ENCODE results near the gene ATP23.

Gene ATP23

DNA sequence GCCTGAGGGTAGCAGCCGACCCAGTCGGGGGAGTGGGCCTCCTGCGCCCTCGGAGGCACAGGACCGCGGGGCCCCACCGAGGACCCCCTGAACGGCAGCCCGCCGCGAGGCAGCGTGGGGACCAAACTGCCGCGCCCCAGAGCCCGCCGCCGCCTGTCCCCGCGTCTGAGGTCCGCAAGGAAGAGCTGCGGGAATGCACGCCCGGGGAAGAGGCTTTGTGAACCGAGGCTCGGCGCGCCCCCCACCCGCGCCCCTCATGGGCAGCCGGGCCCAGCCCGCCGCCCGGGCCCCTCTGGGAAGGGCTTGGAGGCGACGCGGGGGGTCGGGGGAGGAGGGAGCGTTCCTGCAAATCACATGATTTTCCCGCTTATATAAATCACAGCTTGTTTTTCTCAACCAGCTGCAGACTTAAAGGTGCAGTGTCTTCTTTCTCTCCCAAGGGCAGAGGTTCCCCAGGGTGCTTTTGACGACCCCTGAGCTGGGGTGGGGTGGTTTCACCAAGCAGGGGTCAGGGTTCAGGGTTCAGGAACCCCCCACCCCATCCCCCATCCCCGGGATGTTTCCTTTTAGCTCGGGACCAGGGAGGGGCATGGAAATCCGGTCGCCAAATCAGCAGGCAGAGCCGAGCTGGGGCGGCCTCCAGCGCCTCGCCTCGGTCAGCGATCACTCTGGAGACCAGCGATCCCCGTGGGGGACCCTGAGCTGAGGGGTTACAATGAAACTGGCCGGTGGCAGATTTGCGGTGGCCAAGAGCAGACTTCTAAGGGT, 44.7 kb upstream of the ATP23 start:
- peak overlapping the region; percentile 77 for H3K4me2 ChIP-seq (ENCODE audit: insufficient read depth, low read length, poor library complexity, severe bottlenecking)
- no peaks in the 10 kb centered on the region for H3K9me3 ChIP-seq (replicated peaks in 1 of 2; ENCODE audit: control insufficient read depth in 2 of 2, insufficient read depth in 1 of 2, low read depth in 1 of 2, low read length in 2 of 2)
- H2BK5ac ChIP-seq (ENCODE audit: low read length) = no peak overlapping the region
- peak overlapping the region; percentile 95 for H3K18ac ChIP-seq (ENCODE audit: low read length)
- peak overlapping the region; percentile 47 for H4K91ac ChIP-seq (ENCODE audit: low read depth, low read length, poor library complexity)
- peaks cover 24 to 53% of the 10 kb centered on the region in 2 donors for H3K4me1 ChIP-seq (ENCODE audit: control insufficient read depth in 2 of 2, insufficient read depth in 1 of 2, low read depth in 1 of 2, low read length in 2 of 2)
- peak overlapping the region; percentile 78 for H2AK5ac ChIP-seq (ENCODE audit: low read depth, low read length)
- peak overlapping the region; percentile 92 for H2BK12ac ChIP-seq (ENCODE audit: low read length)
- no peaks in the 10 kb centered on the region for H3K79me1 ChIP-seq (ENCODE audit: low read depth, low read length)
- no peak overlapping the region for H3K23ac ChIP-seq (ENCODE audit: low read depth, low read length, poor library complexity)
- no peaks in the 10 kb centered on the region for H3K36me3 ChIP-seq (replicated peaks in 1 of 2; ENCODE audit: control insufficient read depth in 2 of 2, insufficient read depth in 2 of 2, low read length in 2 of 2)
- H2BK15ac ChIP-seq (ENCODE audit: low read length) = peak overlapping the region; percentile 11
- H3K4me3 ChIP-seq (ENCODE audit: low read length in 2 of 2) = peak overlapping the region; percentile 3 to 13
- H3K27ac ChIP-seq (replicated peaks; ENCODE audit: low read length) = no peak overlapping the region
- H2AFZ ChIP-seq (ENCODE audit: low read length) = peak overlapping the region; percentile 85
- no peak overlapping the region for H3K14ac ChIP-seq (ENCODE audit: low read length)
- no peaks in the 10 kb centered on the region for H3K27me3 ChIP-seq (ENCODE audit: control insufficient read depth in 3 of 3, insufficient read depth in 3 of 3, low read depth in 1 of 3, low read length in 3 of 3)
- no peak overlapping the region for H4K8ac ChIP-seq (ENCODE audit: low read depth, low read length)
- DNase-seq (ENCODE audit: low spot score) = peak; percentile 40
- H3K4ac ChIP-seq (ENCODE audit: low read length) = peak overlapping the region; percentile 30
- WGBS, 2 donors (ENCODE audit: extremely low coverage in 2 of 2, insufficient read length in 2 of 2, insufficient replicate concordance in 1 of 2) = no CpG with 5 or more reads among the region's 54 CpGs
- peak overlapping the region; percentile 18 for H3K9ac ChIP-seq (ENCODE audit: low read depth, low read length, poor library complexity)
- no peak overlapping the region for H2BK120ac ChIP-seq (ENCODE audit: low read depth, low read length)

GRCh38 chr12:57897286-57897974, 43.9 kb upstream of the ATP23 start:
- peak overlapping the region; percentile 77 for H3K4me2 ChIP-seq (ENCODE audit: insufficient read depth, low read length, poor library complexity, severe bottlenecking)
- H3K27me3 ChIP-seq (ENCODE audit: control insufficient read depth in 3 of 3, insufficient read depth in 3 of 3, low read depth in 1 of 3, low read length in 3 of 3) = no peaks in the 10 kb centered on the region
- peak overlapping the region; percentile 81 for H3K4ac ChIP-seq (ENCODE audit: low read length)
- H3K36me3 ChIP-seq (replicated peaks in 1 of 2; ENCODE audit: control insufficient read depth in 2 of 2, insufficient read depth in 2 of 2, low read length in 2 of 2) = no peaks in the 10 kb centered on the region
- no peaks in the 10 kb centered on the region for H3K79me1 ChIP-seq (ENCODE audit: low read depth, low read length)
- WGBS, 2 donors (ENCODE audit: extremely low coverage in 2 of 2, insufficient read length in 2 of 2, insufficient replicate concordance in 1 of 2) = no CpG with 5 or more reads among the region's 10 CpGs
- no peak overlapping the region for H2BK120ac ChIP-seq (ENCODE audit: low read depth, low read length)
- DNase-seq (ENCODE audit: low spot score) = no peak
- no peak overlapping the region for H4K8ac ChIP-seq (ENCODE audit: low read depth, low read length)
- no peak overlapping the region for H2BK15ac ChIP-seq (ENCODE audit: low read length)
- no peak overlapping the region for H2BK5ac ChIP-seq (ENCODE audit: low read length)
- no peak overlapping the region for H3K27ac ChIP-seq (replicated peaks; ENCODE audit: low read length)
- H3K14ac ChIP-seq (ENCODE audit: low read length) = no peak overlapping the region
- H3K4me1 ChIP-seq (ENCODE audit: control insufficient read depth in 2 of 2, insufficient read depth in 1 of 2, low read depth in 1 of 2, low read length in 2 of 2) = peaks cover 24 to 55% of the 10 kb centered on the region in 2 donors
- peak overlapping the region; percentile 94 for H2BK12ac ChIP-seq (ENCODE audit: low read length)
- H3K9ac ChIP-seq (ENCODE audit: low read depth, low read length, poor library complexity) = no peak overlapping the region
- H3K18ac ChIP-seq (ENCODE audit: low read length) = peak overlapping the region; percentile 90
- peak overlapping the region in 1 of 2 donors; percentile 3 for H3K4me3 ChIP-seq (ENCODE audit: low read length in 2 of 2)
- peak overlapping the region; percentile 6 for H2AK5ac ChIP-seq (ENCODE audit: low read depth, low read length)
- H4K91ac ChIP-seq (ENCODE audit: low read depth, low read length, poor library complexity) = no peak overlapping the region
- peak overlapping the region; percentile 85 for H2AFZ ChIP-seq (ENCODE audit: low read length)
- no peaks in the 10 kb centered on the region for H3K9me3 ChIP-seq (replicated peaks in 1 of 2; ENCODE audit: control insufficient read depth in 2 of 2, insufficient read depth in 1 of 2, low read depth in 1 of 2, low read length in 2 of 2)
- no peak overlapping the region for H3K23ac ChIP-seq (ENCODE audit: low read depth, low read length, poor library complexity)

DNA sequence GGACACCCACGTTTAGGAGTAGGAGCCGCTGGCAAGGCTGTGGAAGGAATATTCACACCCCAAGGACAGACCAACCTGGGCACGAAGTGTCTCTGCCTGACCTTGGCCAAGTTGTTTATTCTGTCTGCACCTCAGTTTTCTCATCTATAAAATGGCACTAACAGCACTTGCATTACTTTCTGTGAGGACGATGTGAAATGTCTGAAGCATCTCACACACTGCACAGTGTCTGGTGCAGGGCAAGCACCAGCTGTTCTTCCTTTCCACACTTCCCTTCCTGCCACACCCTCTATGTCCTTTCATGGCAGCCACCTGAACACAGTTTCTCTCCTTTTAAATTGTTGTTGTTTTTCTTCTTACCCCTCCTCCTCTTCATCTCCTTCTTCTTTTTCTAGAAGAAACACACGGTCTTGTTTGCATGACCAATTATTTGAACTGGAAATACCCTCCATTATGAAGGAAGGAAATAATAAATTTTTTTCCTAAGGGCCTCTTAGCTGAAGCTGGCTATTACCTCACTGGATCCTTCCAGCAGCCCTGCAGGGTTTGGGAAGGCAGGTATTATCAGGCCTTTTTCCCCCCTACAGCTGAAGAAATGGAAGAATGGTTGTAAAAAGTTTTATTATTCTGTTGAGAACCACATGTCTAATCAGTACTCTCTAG, 42.9 kb upstream of the ATP23 start:
- no peak overlapping the region for H3K14ac ChIP-seq (ENCODE audit: low read length)
- H4K8ac ChIP-seq (ENCODE audit: low read depth, low read length) = no peak overlapping the region
- H2AFZ ChIP-seq (ENCODE audit: low read length) = no peak overlapping the region
- H3K79me1 ChIP-seq (ENCODE audit: low read depth, low read length) = no peaks in the 10 kb centered on the region
- no peak overlapping the region for H2BK12ac ChIP-seq (ENCODE audit: low read length)
- peaks cover 0 to 2% of the 10 kb centered on the region in 2 donors for H3K9me3 ChIP-seq (replicated peaks in 1 of 2; ENCODE audit: control insufficient read depth in 2 of 2, insufficient read depth in 1 of 2, low read depth in 1 of 2, low read length in 2 of 2)
- no peak overlapping the region for H3K4me3 ChIP-seq (ENCODE audit: low read length in 2 of 2)
- DNase-seq (ENCODE audit: low spot score) = no peak
- H2BK5ac ChIP-seq (ENCODE audit: low read length) = no peak overlapping the region
- no peak overlapping the region for H3K4me2 ChIP-seq (ENCODE audit: insufficient read depth, low read length, poor library complexity, severe bottlenecking)
- H3K9ac ChIP-seq (ENCODE audit: low read depth, low read length, poor library complexity) = no peak overlapping the region
- peaks cover 22 to 56% of the 10 kb centered on the region in 2 donors for H3K4me1 ChIP-seq (ENCODE audit: control insufficient read depth in 2 of 2, insufficient read depth in 1 of 2, low read depth in 1 of 2, low read length in 2 of 2)
- no peak overlapping the region for H2BK15ac ChIP-seq (ENCODE audit: low read length)
- H3K27ac ChIP-seq (replicated peaks; ENCODE audit: low read length) = no peak overlapping the region
- WGBS, 2 donors (ENCODE audit: extremely low coverage in 2 of 2, insufficient read length in 2 of 2, insufficient replicate concordance in 1 of 2) = no CpG with 5 or more reads among the region's 5 CpGs
- H3K4ac ChIP-seq (ENCODE audit: low read length) = no peak overlapping the region
- H3K27me3 ChIP-seq (ENCODE audit: control insufficient read depth in 3 of 3, insufficient read depth in 3 of 3, low read depth in 1 of 3, low read length in 3 of 3) = no peaks in the 10 kb centered on the region
- H3K23ac ChIP-seq (ENCODE audit: low read depth, low read length, poor library complexity) = no peak overlapping the region
- H2BK120ac ChIP-seq (ENCODE audit: low read depth, low read length) = no peak overlapping the region
- no peak overlapping the region for H4K91ac ChIP-seq (ENCODE audit: low read depth, low read length, poor library complexity)
- H3K36me3 ChIP-seq (replicated peaks in 1 of 2; ENCODE audit: control insufficient read depth in 2 of 2, insufficient read depth in 2 of 2, low read length in 2 of 2) = no peaks in the 10 kb centered on the region
- H2AK5ac ChIP-seq (ENCODE audit: low read depth, low read length) = no peak overlapping the region
- no peak overlapping the region for H3K18ac ChIP-seq (ENCODE audit: low read length)
